ENCODE results near the gene NPAS2. TPM values are rescaled to one million over a fixed set of nuclear protein-coding genes. Genes with fewer than 3 reads are reported as not detected.

Gene NPAS2
- total RNA-seq, 8 experiments from 2014 or later = 1.6 to 35.0 (median 6.4) TPM

Other genes starting within 250 kb of the NPAS2 start
- 1,000 to 10,000 TPM; 1,777 to 4,126 (median 2,476) TPM for gene RPL31, start 182.2 kb downstream of the NPAS2 start, total RNA-seq